GM12878 (cell line): Measurements from ENCODE around the gene CRTC1. TPM values are rescaled to one million over a fixed set of nuclear protein-coding genes. Genes with fewer than 3 reads are reported as not detected.

Source experiments
- ATAC-seq: fragments of 200-7000 bp; cut with Tn5 transposase; 3 replicates; pipeline ENCODE4 v1.9.1; 2020; ENCODE audit warnings: mild to moderate bottlenecking, moderate library complexity
- BruUV-seq: library from RNA; stranded (reverse); fragments of 400-500 nt; replicated peaks from 2 replicates; lab custom pipeline; 2021; lab: Mats Ljungman, UMichigan
- CTCF ChIA-PET: fragments of 300-600 bp; sonication (Branson Sonifier 250); formaldehyde crosslinking; extraction: SDS; loops from one replicate; lab custom pipeline; 2021; ENCODE audit warnings: inconsistent platforms; lab: Yijun Ruan, JAX
- POLR2A ChIA-PET: fragments of 350-600 bp; formaldehyde crosslinking; extraction: SDS; loops from one replicate; lab custom pipeline; 2021; ENCODE audit warnings: inconsistent platforms; lab: Charles Lee
- RAD21 ChIA-PET: fragments of 300-600 bp; sonication (Branson Sonifier 250); formaldehyde crosslinking; loops from one replicate; lab custom pipeline; 2023; ENCODE audit warnings: antibody characterized with exemption; ENCODE audit not compliant: unreplicated experiment; lab: Charles Lee
- SMC1A ChIA-PET: fragments of 300-600 bp; sonication (Branson Sonifier 250); formaldehyde crosslinking; loops from one replicate; lab custom pipeline; 2023; ENCODE audit not compliant: unreplicated experiment, uncharacterized antibody; lab: Charles Lee
- DNase-seq: peaks from one replicate; pipeline ENCODE4 v3.0.0-alpha.2; 2011; ENCODE audit warnings: low read depth, low spot score
- FAIRE-seq: peaks from 3 replicates; lab custom pipeline; 2011; peaks lifted over from hg19 to GRCh38; lab: Jason Lieb, UNC
- H2AFZ ChIP-seq: 2 replicates; pipeline ENCODE4 v1.6.0; 2011; ENCODE audit warnings: low read depth, low read length, control low read depth; ENCODE audit not compliant: control insufficient read depth
- H3K27ac ChIP-seq: 2 replicates; pipeline ENCODE4 v1.5.1; 2011; ENCODE audit warnings: control low read depth; ENCODE audit not compliant: control insufficient read depth, insufficient read depth
- H3K27me3 ChIP-seq, 2 experiments: replicated peaks in 1 of 2; 2 replicates each; pipeline versions ENCODE4 v1.6.0 to v1.6.1; 2011; ENCODE audit warnings: low read length in 1 of 2; ENCODE audit not compliant: control insufficient read depth in 2 of 2, insufficient read depth in 2 of 2
- H3K36me3 ChIP-seq, 2 experiments: 2 replicates each; pipeline ENCODE4 v1.5.1; 2011; ENCODE audit warnings: low read length in 1 of 2; ENCODE audit not compliant: control insufficient read depth in 2 of 2, insufficient read depth in 2 of 2
- H3K4me1 ChIP-seq: 2 replicates; pipeline ENCODE4 v1.6.1; 2011; ENCODE audit warnings: mild to moderate bottlenecking, low read length, moderate library complexity, mixed read lengths; ENCODE audit not compliant: control insufficient read depth, insufficient read depth
- H3K4me2 ChIP-seq: 2 replicates; pipeline ENCODE4 v1.6.0; 2011; ENCODE audit warnings: control low read depth; ENCODE audit not compliant: control insufficient read depth, insufficient read depth
- H3K4me3 ChIP-seq: fragments of 200-600 bp; sonication (generic); 2 replicates; pipeline ENCODE4 v1.5.1; 2016
- H3K79me2 ChIP-seq: 2 replicates; pipeline ENCODE4 v1.6.0; 2011; ENCODE audit warnings: low read length; ENCODE audit not compliant: control insufficient read depth, insufficient read depth
- H3K9ac ChIP-seq: 2 replicates; pipeline ENCODE4 v1.8.0; 2011; ENCODE audit warnings: low read length, control low read depth, mixed read lengths; ENCODE audit not compliant: control insufficient read depth, insufficient read depth
- H3K9me3 ChIP-seq: replicated peaks from 3 replicates; pipeline ENCODE4 v1.5.1; 2011; ENCODE audit warnings: mild to moderate bottlenecking, low read length; ENCODE audit not compliant: control insufficient read depth, insufficient read depth
- H4K20me1 ChIP-seq: 2 replicates; pipeline ENCODE4 v1.6.0; 2011; ENCODE audit not compliant: control insufficient read depth, insufficient read depth
- CREM ChIP-seq: IDR thresholded peaks from 2 replicates; pipeline ENCODE4 v1.6.1; 2014; ENCODE audit warnings: antibody characterized with exemption, low read depth
- E2F4 ChIP-seq: IDR thresholded peaks from 2 replicates; pipeline ENCODE4 v1.6.1; 2012; ENCODE audit warnings: low read depth, low read length, improper control_type of control experiment
- ESRRA ChIP-seq: IDR thresholded peaks from 2 replicates; pipeline ENCODE4 v1.6.1; 2012; ENCODE audit warnings: mild to moderate bottlenecking, low read length, improper control_type of control experiment
- GABPA ChIP-seq: IDR thresholded peaks from 2 replicates; pipeline ENCODE4 v1.6.1; 2014; ENCODE audit warnings: antibody characterized with exemption, low read depth, mild to moderate bottlenecking, inconsistent platforms
- HCFC1 ChIP-seq: fragments of 150-350 bp; IDR thresholded peaks from 2 replicates; pipeline ENCODE4 v1.6.1; 2014; ENCODE audit warnings: low read length
- NFYB ChIP-seq: IDR thresholded peaks from 2 replicates; pipeline ENCODE4 v1.6.1; 2011; ENCODE audit warnings: low read depth, mild to moderate bottlenecking, low read length, improper control_type of control experiment, moderate library complexity; ENCODE audit not compliant: insufficient read depth
- PML ChIP-seq: IDR thresholded peaks from 2 replicates; pipeline ENCODE4 v1.6.1; 2012; ENCODE audit warnings: low read length, inconsistent platforms
- SKIL ChIP-seq: fragments of 450-650 bp; IDR thresholded peaks from 2 replicates; pipeline ENCODE4 v1.6.1; 2017; ENCODE audit warnings: mild to moderate bottlenecking, low read depth, inconsistent platforms; ENCODE audit not compliant: poor library complexity, severe bottlenecking
- SMARCA5 ChIP-seq: fragments of 450-650 bp; IDR thresholded peaks from 2 replicates; pipeline ENCODE4 v1.6.1; 2017; ENCODE audit warnings: mild to moderate bottlenecking
- ZBTB40 ChIP-seq: fragments of 450-650 bp; IDR thresholded peaks from 2 replicates; pipeline ENCODE4 v1.6.1; 2016; ENCODE audit warnings: mild to moderate bottlenecking, moderate library complexity, borderline replicate concordance
- WGBS: methylation state at CpG from one replicate; pipeline ENCODE4 v1.1.6; 2016; ENCODE audit warnings: low lambda C conversion rate; ENCODE audit not compliant: insufficient replicate concordance, insufficient coverage; ENCODE audit errors: missing lambda C conversion rate; 5-methylcytosine and 5-hydroxymethylcytosine counted together
- in situ Hi-C: fragments of 300-500 bp; cut with MboI; formaldehyde crosslinking; loops from 9 replicates; pipeline ENCODE4 v1.14.3; 2018; ENCODE audit warnings: mixed read lengths
- intact Hi-C: fragments of 100-400 bp; cut with micrococcal nuclease; formaldehyde crosslinking; loops from one replicate; pipeline ENCODE4 v1.14.2; 2022; ENCODE audit not compliant: unreplicated experiment
- polyA plus RNA-seq, 11 experiments: library from polyadenylated mRNA; depleted of rRNA in 4 of 11; unstranded in 6 of 11; stranded (reverse) in 5 of 11; fragments of >200 nt; fragmentation: Nextera tagmentation in 4 of 11; fragmentation: Illumina TruSeq in 1 of 11; extraction: Ambion mirVana in 4 of 11; extraction: Trizol in 1 of 11; gene quantifications; 1 replicate in 1 of 11; 2 replicates in 10 of 11; pipeline versions ENCODE4 v1.2.1 to v1.2.3, GENCODE V29; 2011 to 2016; ENCODE audit warnings: inconsistent platforms in 2 of 11, missing spikeins in 2 of 11, low read depth in 1 of 11
- total RNA-seq, 4 experiments: library from RNA; depleted of rRNA in 3 of 4; stranded (reverse); fragments of >200 nt in 3 of 4; fragmentation: Illumina TruSeq in 1 of 4; extraction: Trizol in 1 of 4; gene quantifications; 2 replicates each; pipeline versions ENCODE4 v1.2.1 to v1.2.3, GENCODE V29; 2013 to 2021

CRTC1 gene
- total and polyA plus RNA-seq, 10 of the 15 experiments (the other 5 are each of a cell fraction or from before 2014, with no cell fraction given) = 0.02 to 4.6 (median 1.1) TPM; not detected in 1

GRCh38 chr19:18674616-18675015 lies 8.9 kb upstream of the CRTC1 start:
- ChIA-PET RAD21 (interaction anchor here (1.1 to 1.6 kb wide), 4 partner anchors 86 to 204 kb away, joined by 3 to 4 read pairs (median 4); partner anchors contain the start of gene REX1BD), POLR2A (interaction anchor here (0.6 to 0.9 kb wide), 2 partner anchors 17 to 117 kb away, joined by 3 to 4 read pairs; partner anchors contain the start of gene KXD1), CTCF (interaction anchor here (0.6 to 1.6 kb wide), 3 partner anchors 39 to 130 kb away, joined by 4 to 6 read pairs (median 5); no protein-coding TSS in a partner anchor), SMC1A (interaction anchor here (0.6 to 1.6 kb wide), 3 partner anchors 33 to 153 kb away, joined by 3 to 4 read pairs (median 4); partner anchors contain the start of gene ELL)
- DNase-seq (no peak), ATAC-seq (no peak), FAIRE-seq (no peak)
- Histone ChIP-seq H3K27ac (no peak overlapping the region), H4K20me1 (no peaks in the 10 kb centered on the region), H2AFZ (no peak overlapping the region), H3K9ac (no peak overlapping the region), H3K4me1 (no peaks in the 10 kb centered on the region), H3K36me3 (no peaks in the 10 kb centered on the region; a peak in 1 of 4 replicates), H3K4me3 (no peak overlapping the region), H3K27me3 (no peaks in the 10 kb centered on the region), H3K4me2 (no peak overlapping the region), H3K79me2 (no peaks in the 10 kb centered on the region), H3K9me3 (no peaks in the 10 kb centered on the region)
- no TSS peak for BruUV-seq
- in situ Hi-C loops = loop anchor here (10.0 kb wide), 1 partner anchor 220 kb away; no protein-coding TSS in a partner anchor
- intact Hi-C loops = loop anchor here (1.0 kb wide), 1 partner anchor 223 kb away; no protein-coding TSS in a partner anchor
- TF ChIP-seq GABPA (no peak), PML (no peak), ESRRA (no peak), SKIL (no peak), SMARCA5 (no peak), CREM (no peak), NFYB (no peak), HCFC1 (no peak), E2F4 (no peak), ZBTB40 (no peak)
- WGBS = 76% methylated on average over 11 of the region's 11 CpGs
